SKM-1 treated with dmso at 0.1 percent for 144 hours (cell line): ENCODE data around the gene HPSE2.

Source experiments
- DNase-seq: peaks from one replicate; lab custom pipeline; 2025; ENCODE audit not compliant: unreplicated experiment; lab: John Stamatoyannopoulos, UW

HPSE2 gene

GRCh38 chr10:98419469-98420261, 816.0 kb downstream of the HPSE2 start:
- no peak for DNase-seq

GRCh38 chr10:98418665-98419468, 816.8 kb downstream of the HPSE2 start:
- DNase-seq: no peak

GRCh38 chr10:98417973-98418664, 817.5 kb downstream of the HPSE2 start:
- DNase-seq: no peak

GRCh38 chr10:98417481-98417959, 818.1 kb downstream of the HPSE2 start:
- no peak for DNase-seq

GRCh38 chr10:98416606-98417388, 818.9 kb downstream of the HPSE2 start:
- DNase-seq: no peak

GRCh38 chr10:98415731-98416119, 819.9 kb downstream of the HPSE2 start:
- no peak for DNase-seq

GRCh38 chr10:98414932-98415730, 820.5 kb downstream of the HPSE2 start, which contains the start of gene PYROXD2:
PYROXD2 (minus strand) TSS chr10:98415182; CDS start chr10:98415135, 47 bp downstream.
- DNase-seq: no peak

GRCh38 chr10:98414578-98414931, 821.1 kb downstream of the HPSE2 start:
- no peak for DNase-seq

- DNase-seq: no peak
Observed at GRCh38 chr10:98411768-98412167, 823.9 kb downstream of the HPSE2 start.

GRCh38 chr10:98411166-98411565, 824.5 kb downstream of the HPSE2 start:
- no peak for DNase-seq

GRCh38 chr10:98410759-98411158, 824.9 kb downstream of the HPSE2 start:
- no peak for DNase-seq

GRCh38 chr10:98410135-98410743, 825.4 kb downstream of the HPSE2 start:
- DNase-seq: no peak

GRCh38 chr10:98408799-98409198, 826.9 kb downstream of the HPSE2 start:
- no peak for DNase-seq

GRCh38 chr10:98407744-98408241, 827.9 kb downstream of the HPSE2 start:
- DNase-seq: no peak
